K562 (cell line): ENCODE data around the gene ARID4B. TPM values are rescaled to one million over a fixed set of nuclear protein-coding genes. Genes with fewer than 3 reads are reported as not detected.
A peak's percentile ranks its signal among the peaks of the same experiment; 100 is the strongest.

ENCODE experiments used
- ARNT ChIP-seq, 2 experiments: fragments of 450-650 bp; IDR thresholded peaks; 2 replicates each; pipeline ENCODE4 v1.6.1; 2016; ENCODE audit warnings: mild to moderate bottlenecking in 1 of 2
- CEBPG ChIP-seq, 3 experiments: fragments of 200-800 bp in 1 of 3; sonication (Bioruptor generic) in 1 of 3; sonication (generic) in 1 of 3; formaldehyde crosslinking in 1 of 3; IDR thresholded peaks in 2 of 3; conservative IDR thresholded peaks in 1 of 3; 2 replicates each; pipeline versions ENCODE4 v1.6.1 to v1.8.0; 2016 to 2022; ENCODE audit warnings: missing compliant biosample characterization in 2 of 3, missing genetic modification characterization in 2 of 3, mild to moderate bottlenecking in 1 of 3, missing genetic modification reagents in 1 of 3
- FIP1L1 ChIP-seq: fragments of 200-400 bp; formaldehyde crosslinking; IDR thresholded peaks from 2 replicates; pipeline ENCODE4 v1.6.1; 2018; ENCODE audit warnings: mild to moderate bottlenecking, low read depth, low read length; ENCODE audit not compliant: poor library complexity, severe bottlenecking
- GATA2 ChIP-seq: sonication (generic); formaldehyde crosslinking; IDR thresholded peaks from 2 replicates; pipeline ENCODE4 v1.4.0; 2020; ENCODE audit warnings: mild to moderate bottlenecking, missing genetic modification reagents
- GATAD2B ChIP-seq: fragments of 450-650 bp; IDR thresholded peaks from 2 replicates; pipeline ENCODE4 v1.6.1; 2017; ENCODE audit warnings: mild to moderate bottlenecking, borderline replicate concordance
- NCOR1 ChIP-seq: fragments of 450-650 bp; IDR thresholded peaks from 2 replicates; pipeline ENCODE4 v1.6.1; 2016; ENCODE audit warnings: mild to moderate bottlenecking, moderate library complexity
- NFXL1 ChIP-seq: fragments of 450-650 bp; formaldehyde crosslinking; IDR thresholded peaks from 2 replicates; pipeline ENCODE4 v1.4.0; 2021; ENCODE audit warnings: mild to moderate bottlenecking
- PHF21A ChIP-seq: fragments of 450-650 bp; IDR thresholded peaks from 2 replicates; pipeline ENCODE4 v1.6.1; 2017; ENCODE audit warnings: low read depth, borderline replicate concordance
- PYGO2 ChIP-seq: fragments of 450-650 bp; IDR thresholded peaks from 2 replicates; pipeline ENCODE4 v1.6.1; 2016; ENCODE audit warnings: mild to moderate bottlenecking, missing genetic modification characterization, moderate library complexity, missing compliant biosample characterization
- TBP ChIP-seq: optimal IDR thresholded peaks from 2 replicates; pipeline ENCODE3; 2011; ENCODE audit warnings: low read depth, low read length, improper control_type of control experiment
- ZC3H8 ChIP-seq: fragments of 450-650 bp; IDR thresholded peaks from 2 replicates; pipeline ENCODE4 v1.6.1; 2017
- ZNF134 ChIP-seq: fragments of 250-450 bp; sonication (Bioruptor Pico); conservative IDR thresholded peaks from 2 replicates; pipeline ENCODE4 v1.4.0; 2020
- ZNF57 ChIP-seq: fragments of 450-650 bp; formaldehyde crosslinking; IDR thresholded peaks from 2 replicates; pipeline ENCODE4 v1.4.0; 2020; ENCODE audit warnings: mild to moderate bottlenecking, moderate library complexity
- ZNF589 ChIP-seq: fragments of 200-800 bp; sonication (Bioruptor generic); IDR thresholded peaks from 2 replicates; pipeline ENCODE4 v1.6.1; 2016; ENCODE audit warnings: low read depth, missing genetic modification characterization, missing compliant biosample characterization
- ZNF695 ChIP-seq: fragments of 450-650 bp; formaldehyde crosslinking; IDR thresholded peaks from 2 replicates; pipeline ENCODE4 v1.4.0; 2020; ENCODE audit warnings: mild to moderate bottlenecking, moderate library complexity
- polyA plus RNA-seq, 8 experiments: library from polyadenylated mRNA; depleted of rRNA in 4 of 8; stranded (reverse) in 5 of 8; unstranded in 3 of 8; fragments of >200 nt; fragmentation: Nextera tagmentation in 2 of 8; fragmentation: Illumina TruSeq in 1 of 8; extraction: Ambion mirVana in 2 of 8; extraction: Trizol in 1 of 8; gene quantifications; 2 replicates each; pipeline versions ENCODE4 v1.2.1 to v1.2.3, GENCODE V29; 2011 to 2014; ENCODE audit warnings: inconsistent platforms in 1 of 8, missing spikeins in 1 of 8
- total RNA-seq, 7 experiments: library from RNA; depleted of rRNA in 6 of 7; stranded (reverse); fragments of >200 nt in 6 of 7; fragmentation: Illumina TruSeq in 2 of 7; extraction: Trizol in 2 of 7; gene quantifications; 2 replicates each; pipeline versions ENCODE4 v1.2.1 to v1.2.3, GENCODE V29; 2011 to 2021; ENCODE audit warnings: low replicate concordance in 1 of 7
- TF ChIP-seq, protein P1 (sequence below): fragments of 450-650 bp; IDR thresholded peaks from 2 replicates; pipeline ENCODE4 v1.6.1; 2017; ENCODE audit warnings: mild to moderate bottlenecking, moderate library complexity
- TF ChIP-seq, protein P2 (sequence below): fragments of 250-450 bp; sonication (Bioruptor Pico); IDR thresholded peaks from 2 replicates; pipeline ENCODE4 v1.4.0; 2020
- TF ChIP-seq, protein P3 (sequence below): IDR thresholded peaks from 3 replicates; pipeline ENCODE4 v1.6.1; 2011; ENCODE audit warnings: borderline replicate concordance, mild to moderate bottlenecking; ENCODE audit not compliant: insufficient read length, insufficient read depth

The ARID4B gene
- total and polyA plus RNA-seq, 9 of the 15 experiments (the other 6 are each of a cell fraction or from before 2014, with no cell fraction given): 8.4 to 38.9 (median 18.5) TPM

DNA sequence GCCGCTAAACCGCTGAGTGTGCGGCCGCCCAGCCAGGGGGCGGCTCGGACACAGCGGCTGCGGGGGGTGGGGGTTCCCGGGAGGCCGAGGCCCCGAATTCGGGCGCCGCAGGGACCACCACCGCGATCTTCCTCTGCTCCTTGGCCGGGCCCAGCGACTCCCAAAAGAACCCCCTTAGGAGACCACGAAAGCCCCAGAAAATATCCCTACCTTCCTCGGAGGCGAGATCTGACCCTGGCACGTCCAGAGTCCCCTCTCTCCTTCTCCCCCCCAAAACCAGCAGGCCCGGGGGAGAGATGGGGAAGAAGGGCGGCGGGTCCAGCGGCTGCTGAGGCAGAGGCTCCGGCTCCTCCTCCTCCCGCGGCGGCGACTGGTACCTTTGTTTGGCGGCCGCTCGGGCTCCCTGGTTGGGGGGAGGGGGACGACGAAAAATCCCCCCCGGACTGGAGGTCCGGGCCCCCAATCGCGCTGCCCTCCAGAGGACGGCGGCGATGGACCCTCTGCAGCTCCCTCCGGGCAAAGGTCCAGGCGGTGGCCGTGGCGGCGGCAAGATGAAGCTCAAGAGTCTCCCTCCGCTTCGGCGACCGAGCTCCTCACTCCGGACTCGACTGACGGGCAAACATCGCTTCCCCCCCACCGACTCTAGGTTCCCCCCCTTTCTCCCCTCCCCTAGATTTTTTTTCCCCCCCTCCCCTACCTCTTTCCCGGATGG lies at the start of gene ARID4B (continued):
- no peak for TF ChIP-seq CEBPG (CRISPR knock-in tag; IDR thresholded peaks at IDR 0.05)
- no peak for TF ChIP-seq CEBPG (tag; conservative IDR thresholded peaks at IDR 0.05 in 1 of 2, IDR thresholded peaks at IDR 0.05 in 1 of 2)
- TF ChIP-seq, protein P1, sequence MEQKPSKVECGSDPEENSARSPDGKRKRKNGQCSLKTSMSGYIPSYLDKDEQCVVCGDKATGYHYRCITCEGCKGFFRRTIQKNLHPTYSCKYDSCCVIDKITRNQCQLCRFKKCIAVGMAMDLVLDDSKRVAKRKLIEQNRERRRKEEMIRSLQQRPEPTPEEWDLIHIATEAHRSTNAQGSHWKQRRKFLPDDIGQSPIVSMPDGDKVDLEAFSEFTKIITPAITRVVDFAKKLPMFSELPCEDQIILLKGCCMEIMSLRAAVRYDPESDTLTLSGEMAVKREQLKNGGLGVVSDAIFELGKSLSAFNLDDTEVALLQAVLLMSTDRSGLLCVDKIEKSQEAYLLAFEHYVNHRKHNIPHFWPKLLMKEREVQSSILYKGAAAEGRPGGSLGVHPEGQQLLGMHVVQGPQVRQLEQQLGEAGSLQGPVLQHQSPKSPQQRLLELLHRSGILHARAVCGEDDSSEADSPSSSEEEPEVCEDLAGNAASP: no peak
- 0 out of 2 replicates have a peak, but pooled peaks have one; percentile 19 for TF ChIP-seq ZNF57
- TF ChIP-seq NFXL1 (CRISPR knock-in tag): no peak
- no peak for TF ChIP-seq PHF21A
- no peak for TF ChIP-seq ZC3H8
- no peak for TF ChIP-seq PYGO2 (tag)
- TF ChIP-seq GATAD2B: 0 out of 2 replicates have a peak, but pooled peaks have one; percentile 5
- no peak for TF ChIP-seq FIP1L1
- 0 out of 2 replicates have a peak, but pooled peaks have one; percentile 12 for TF ChIP-seq NCOR1
- TF ChIP-seq, protein P2, sequence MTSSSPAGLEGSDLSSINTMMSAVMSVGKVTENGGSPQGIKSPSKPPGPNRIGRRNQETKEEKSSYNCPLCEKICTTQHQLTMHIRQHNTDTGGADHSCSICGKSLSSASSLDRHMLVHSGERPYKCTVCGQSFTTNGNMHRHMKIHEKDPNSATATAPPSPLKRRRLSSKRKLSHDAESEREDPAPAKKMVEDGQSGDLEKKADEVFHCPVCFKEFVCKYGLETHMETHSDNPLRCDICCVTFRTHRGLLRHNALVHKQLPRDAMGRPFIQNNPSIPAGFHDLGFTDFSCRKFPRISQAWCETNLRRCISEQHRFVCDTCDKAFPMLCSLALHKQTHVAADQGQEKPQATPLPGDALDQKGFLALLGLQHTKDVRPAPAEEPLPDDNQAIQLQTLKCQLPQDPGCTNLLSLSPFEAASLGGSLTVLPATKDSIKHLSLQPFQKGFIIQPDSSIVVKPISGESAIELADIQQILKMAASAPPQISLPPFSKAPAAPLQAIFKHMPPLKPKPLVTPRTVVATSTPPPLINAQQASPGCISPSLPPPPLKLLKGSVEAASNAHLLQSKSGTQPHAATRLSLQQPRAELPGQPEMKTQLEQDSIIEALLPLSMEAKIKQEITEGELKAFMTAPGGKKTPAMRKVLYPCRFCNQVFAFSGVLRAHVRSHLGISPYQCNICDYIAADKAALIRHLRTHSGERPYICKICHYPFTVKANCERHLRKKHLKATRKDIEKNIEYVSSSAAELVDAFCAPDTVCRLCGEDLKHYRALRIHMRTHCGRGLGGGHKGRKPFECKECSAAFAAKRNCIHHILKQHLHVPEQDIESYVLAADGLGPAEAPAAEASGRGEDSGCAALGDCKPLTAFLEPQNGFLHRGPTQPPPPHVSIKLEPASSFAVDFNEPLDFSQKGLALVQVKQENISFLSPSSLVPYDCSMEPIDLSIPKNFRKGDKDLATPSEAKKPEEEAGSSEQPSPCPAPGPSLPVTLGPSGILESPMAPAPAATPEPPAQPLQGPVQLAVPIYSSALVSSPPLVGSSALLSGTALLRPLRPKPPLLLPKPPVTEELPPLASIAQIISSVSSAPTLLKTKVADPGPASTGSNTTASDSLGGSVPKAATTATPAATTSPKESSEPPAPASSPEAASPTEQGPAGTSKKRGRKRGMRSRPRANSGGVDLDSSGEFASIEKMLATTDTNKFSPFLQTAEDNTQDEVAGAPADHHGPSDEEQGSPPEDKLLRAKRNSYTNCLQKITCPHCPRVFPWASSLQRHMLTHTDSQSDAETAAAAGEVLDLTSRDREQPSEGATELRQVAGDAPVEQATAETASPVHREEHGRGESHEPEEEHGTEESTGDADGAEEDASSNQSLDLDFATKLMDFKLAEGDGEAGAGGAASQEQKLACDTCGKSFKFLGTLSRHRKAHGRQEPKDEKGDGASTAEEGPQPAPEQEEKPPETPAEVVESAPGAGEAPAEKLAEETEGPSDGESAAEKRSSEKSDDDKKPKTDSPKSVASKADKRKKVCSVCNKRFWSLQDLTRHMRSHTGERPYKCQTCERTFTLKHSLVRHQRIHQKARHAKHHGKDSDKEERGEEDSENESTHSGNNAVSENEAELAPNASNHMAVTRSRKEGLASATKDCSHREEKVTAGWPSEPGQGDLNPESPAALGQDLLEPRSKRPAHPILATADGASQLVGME (CRISPR knock-in tag): peak; percentile 95
- TF ChIP-seq GATA2: no peak
- no peak for TF ChIP-seq ARNT (IDR thresholded peaks at IDR 0.05)
- TF ChIP-seq, protein P3, sequence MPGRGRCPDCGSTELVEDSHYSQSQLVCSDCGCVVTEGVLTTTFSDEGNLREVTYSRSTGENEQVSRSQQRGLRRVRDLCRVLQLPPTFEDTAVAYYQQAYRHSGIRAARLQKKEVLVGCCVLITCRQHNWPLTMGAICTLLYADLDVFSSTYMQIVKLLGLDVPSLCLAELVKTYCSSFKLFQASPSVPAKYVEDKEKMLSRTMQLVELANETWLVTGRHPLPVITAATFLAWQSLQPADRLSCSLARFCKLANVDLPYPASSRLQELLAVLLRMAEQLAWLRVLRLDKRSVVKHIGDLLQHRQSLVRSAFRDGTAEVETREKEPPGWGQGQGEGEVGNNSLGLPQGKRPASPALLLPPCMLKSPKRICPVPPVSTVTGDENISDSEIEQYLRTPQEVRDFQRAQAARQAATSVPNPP: no peak
- TF ChIP-seq ZNF589 (CRISPR knock-in tag): 0 out of 2 replicates have a peak, but pooled peaks have one; percentile 56
- no peak for TF ChIP-seq ZNF695 (CRISPR knock-in tag)
- no peak for TF ChIP-seq ZNF134 (CRISPR knock-in tag)
- TF ChIP-seq TBP: peak; percentile 83
